Mesendoderm (in vitro differentiated cells): ENCODE measurements around the gene PBX4.

Experiments
- DNase-seq: peaks from one replicate; pipeline ENCODE4 v3.0.0; 2013
- H2AK5ac ChIP-seq: 2 replicates; pipeline ENCODE4 v1.6.1; 2013; ENCODE audit warnings: low read length, inconsistent platforms
- H2BK120ac ChIP-seq: 2 replicates; pipeline ENCODE4 v1.6.1; 2013; ENCODE audit warnings: low read depth, mild to moderate bottlenecking, low read length, moderate library complexity, mixed read lengths
- H2BK15ac ChIP-seq: replicated peaks from 2 replicates; pipeline ENCODE4 v1.6.1; 2013; ENCODE audit warnings: low read depth, mild to moderate bottlenecking, moderate library complexity
- H2BK5ac ChIP-seq: 2 replicates; pipeline ENCODE4 v1.6.1; 2013; ENCODE audit warnings: low read length, inconsistent platforms
- H3K18ac ChIP-seq: 2 replicates; pipeline ENCODE4 v1.6.1; 2013; ENCODE audit warnings: mild to moderate bottlenecking, low read length, mixed read lengths
- H3K23ac ChIP-seq: one replicate; pipeline ENCODE4 v1.6.1; 2013; ENCODE audit warnings: low read length
- H3K27ac ChIP-seq: 2 replicates; pipeline ENCODE4 v1.5.1; 2013; ENCODE audit warnings: low read depth, mild to moderate bottlenecking, inconsistent platforms, low read length, moderate library complexity
- H3K27me3 ChIP-seq: 2 replicates; pipeline ENCODE4 v1.6.1; 2013; ENCODE audit warnings: low read length, control low read depth, mild to moderate bottlenecking, inconsistent platforms; ENCODE audit not compliant: insufficient read depth, poor library complexity
- H3K36me3 ChIP-seq: 2 replicates; pipeline ENCODE4 v1.6.1; 2013; ENCODE audit warnings: low read length, inconsistent platforms; ENCODE audit not compliant: control insufficient read depth, insufficient read depth
- H3K4ac ChIP-seq: one replicate; pipeline ENCODE4 v1.6.1; 2013; ENCODE audit warnings: low read depth, mild to moderate bottlenecking, low read length, moderate library complexity
- H3K4me1 ChIP-seq: 2 replicates; pipeline ENCODE4 v1.6.1; 2013; ENCODE audit warnings: low read depth, low read length, inconsistent platforms; ENCODE audit not compliant: control insufficient read depth
- H3K4me2 ChIP-seq: 2 replicates; pipeline ENCODE4 v1.6.1; 2013; ENCODE audit warnings: low read length
- H3K4me3 ChIP-seq: 2 replicates; pipeline ENCODE4 v1.5.1; 2013; ENCODE audit warnings: mild to moderate bottlenecking, low read length
- H3K56ac ChIP-seq: one replicate; pipeline ENCODE4 v1.6.1; 2013; ENCODE audit warnings: low read length
- H3K79me1 ChIP-seq: 2 replicates; pipeline ENCODE4 v1.6.1; 2013; ENCODE audit warnings: low read length, inconsistent platforms
- H3K79me2 ChIP-seq: 2 replicates; pipeline ENCODE4 v1.6.1; 2013; ENCODE audit warnings: mild to moderate bottlenecking, low read length; ENCODE audit not compliant: control insufficient read depth, insufficient read depth
- H3K9ac ChIP-seq: 2 replicates; pipeline ENCODE4 v1.6.1; 2013; ENCODE audit warnings: low read length, inconsistent platforms
- H4K5ac ChIP-seq: one replicate; pipeline ENCODE4 v1.6.1; 2013; ENCODE audit warnings: low read length
- H4K8ac ChIP-seq: one replicate; pipeline ENCODE4 v1.6.1; 2013; ENCODE audit warnings: low read depth, mild to moderate bottlenecking, control low read depth, low read length, moderate library complexity
- WGBS: extraction: QIAGEN DNeasy Blood & Tissue Kit; methylation state at CpG from one replicate; pipeline ENCODE4 v1.1.7; 2013; ENCODE audit warnings: low lambda C conversion rate, missing lambda C conversion rate; ENCODE audit not compliant: insufficient coverage; ENCODE audit errors: extremely low coverage; 5-methylcytosine and 5-hydroxymethylcytosine counted together

Gene PBX4

DNA sequence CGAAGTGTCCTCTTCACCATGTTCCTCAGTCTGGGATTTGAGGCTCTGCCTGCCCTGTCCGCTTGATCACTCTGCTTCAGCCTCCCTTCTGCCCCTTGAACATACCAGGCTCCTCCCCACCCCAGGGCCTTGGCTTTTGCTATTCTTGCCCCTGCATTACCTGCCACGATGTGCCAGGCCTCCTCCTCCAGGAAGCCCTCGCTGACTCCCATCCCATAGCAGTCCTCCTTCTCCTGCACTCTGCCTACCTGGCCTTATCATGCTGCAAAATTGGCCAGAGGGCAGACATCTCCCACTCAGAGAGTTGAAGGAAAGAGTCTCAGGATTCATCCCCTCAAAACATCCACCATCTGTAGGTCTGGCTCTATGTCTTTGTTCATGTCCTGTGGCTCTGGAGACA lies 87.6 kb downstream of the PBX4 start:
- Histone ChIP-seq H2BK120ac (no peak overlapping the region), H3K4me3 (no peak overlapping the region), H3K56ac (no peak overlapping the region), H3K79me2 (no peaks in the 10 kb centered on the region), H3K27ac (no peak overlapping the region), H3K79me1 (no peaks in the 10 kb centered on the region), H3K18ac (no peak overlapping the region), H2BK15ac (no peak overlapping the region), H4K5ac (no peak overlapping the region), H3K23ac (no peak overlapping the region), H3K4me1 (no peaks in the 10 kb centered on the region), H3K36me3 (peaks cover 4% of the 10 kb centered on the region), H2BK5ac (no peak overlapping the region), H3K9ac (no peak overlapping the region), H3K4me2 (no peak overlapping the region), H4K8ac (no peak overlapping the region), H2AK5ac (no peak overlapping the region), H3K27me3 (no peaks in the 10 kb centered on the region), H3K4ac (no peak overlapping the region)
- no peak for DNase-seq
- no CpG with 5 or more reads among the region's 4 CpGs for WGBS

DNA sequence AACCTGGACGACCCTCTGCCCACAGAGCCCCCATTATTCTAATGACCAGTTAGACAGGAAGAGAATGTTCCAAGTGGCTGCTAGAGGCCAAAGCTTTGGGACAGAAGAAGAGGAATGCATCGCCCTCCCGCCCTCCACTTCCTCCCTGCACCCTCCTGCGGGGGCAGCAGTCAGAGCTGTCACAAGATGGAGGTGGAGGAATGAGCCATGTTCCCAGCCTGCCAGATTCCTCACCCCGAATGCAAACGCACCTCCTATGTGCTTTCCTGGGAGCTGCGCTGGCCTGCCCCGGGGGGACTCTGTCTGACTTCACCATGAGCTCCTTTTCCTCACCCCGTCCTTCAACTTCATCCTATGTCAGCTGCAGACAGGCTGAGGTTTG lies 88.1 kb downstream of the PBX4 start:
- Histone ChIP-seq H3K23ac (no peak overlapping the region), H2AK5ac (no peak overlapping the region), H3K4me3 (no peak overlapping the region), H3K27ac (no peak overlapping the region), H4K5ac (no peak overlapping the region), H3K4me2 (no peak overlapping the region), H3K27me3 (no peaks in the 10 kb centered on the region), H3K79me1 (no peaks in the 10 kb centered on the region), H3K4me1 (no peaks in the 10 kb centered on the region), H3K9ac (no peak overlapping the region), H4K8ac (no peak overlapping the region), H3K4ac (no peak overlapping the region), H2BK15ac (no peak overlapping the region), H3K79me2 (no peaks in the 10 kb centered on the region), H3K56ac (no peak overlapping the region), H3K36me3 (peaks cover 4% of the 10 kb centered on the region), H2BK5ac (no peak overlapping the region), H2BK120ac (no peak overlapping the region), H3K18ac (no peak overlapping the region)
- no CpG with 5 or more reads among the region's 9 CpGs for whole genome bisulfite sequencing
- DNase-seq, result peak; percentile 62

DNA sequence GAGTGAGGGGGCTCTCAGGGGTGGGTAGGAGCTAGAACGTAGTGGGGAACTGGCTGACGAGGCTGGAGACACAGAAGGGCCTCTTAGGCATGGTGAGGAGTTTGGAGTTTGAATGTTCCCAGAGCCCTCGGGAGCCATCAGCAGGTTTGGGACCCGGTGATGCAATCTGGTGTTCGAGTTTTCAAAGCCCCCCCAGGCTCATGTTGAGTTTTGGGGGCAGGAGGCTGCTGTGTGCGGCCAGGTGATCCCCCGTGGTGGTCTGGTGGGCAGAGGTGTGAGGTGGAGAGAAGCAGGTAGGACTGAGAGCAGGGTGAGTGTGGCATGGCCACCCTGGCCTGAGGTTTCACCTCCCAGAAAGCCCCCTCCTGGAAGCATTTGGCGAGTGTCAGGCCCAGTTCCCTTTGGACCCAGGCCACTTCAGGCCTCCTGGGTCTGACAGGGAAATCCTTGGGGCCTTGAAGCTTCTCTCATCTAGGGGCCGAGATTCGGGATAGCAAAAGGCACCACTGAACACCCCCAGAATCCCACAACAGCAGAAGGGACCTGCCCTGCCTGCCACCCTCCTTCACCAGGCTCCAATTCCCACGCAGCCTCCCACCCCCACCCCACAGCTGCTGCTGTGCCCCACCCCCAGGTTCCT lies 88.6 kb downstream of the PBX4 start:
- no peaks in the 10 kb centered on the region for H3K79me2 ChIP-seq
- H3K36me3 ChIP-seq, result peaks cover 4% of the 10 kb centered on the region
- H3K23ac ChIP-seq, result no peak overlapping the region
- H2BK5ac ChIP-seq, result no peak overlapping the region
- no peak overlapping the region for H3K4me3 ChIP-seq
- no peak for DNase-seq
- H4K8ac ChIP-seq, result no peak overlapping the region
- H3K4ac ChIP-seq, result no peak overlapping the region
- no peak overlapping the region for H4K5ac ChIP-seq
- H3K27me3 ChIP-seq, result no peaks in the 10 kb centered on the region
- H3K4me1 ChIP-seq, result no peaks in the 10 kb centered on the region
- WGBS, result no CpG with 5 or more reads among the region's 11 CpGs
- H3K79me1 ChIP-seq, result peaks cover 3% of the 10 kb centered on the region
- H3K56ac ChIP-seq, result peak overlapping the region; percentile 42
- no peak overlapping the region for H2BK15ac ChIP-seq
- no peak overlapping the region for H3K27ac ChIP-seq
- H3K18ac ChIP-seq, result no peak overlapping the region
- H2AK5ac ChIP-seq, result no peak overlapping the region
- H3K4me2 ChIP-seq, result no peak overlapping the region
- H2BK120ac ChIP-seq, result no peak overlapping the region
- no peak overlapping the region for H3K9ac ChIP-seq

DNA sequence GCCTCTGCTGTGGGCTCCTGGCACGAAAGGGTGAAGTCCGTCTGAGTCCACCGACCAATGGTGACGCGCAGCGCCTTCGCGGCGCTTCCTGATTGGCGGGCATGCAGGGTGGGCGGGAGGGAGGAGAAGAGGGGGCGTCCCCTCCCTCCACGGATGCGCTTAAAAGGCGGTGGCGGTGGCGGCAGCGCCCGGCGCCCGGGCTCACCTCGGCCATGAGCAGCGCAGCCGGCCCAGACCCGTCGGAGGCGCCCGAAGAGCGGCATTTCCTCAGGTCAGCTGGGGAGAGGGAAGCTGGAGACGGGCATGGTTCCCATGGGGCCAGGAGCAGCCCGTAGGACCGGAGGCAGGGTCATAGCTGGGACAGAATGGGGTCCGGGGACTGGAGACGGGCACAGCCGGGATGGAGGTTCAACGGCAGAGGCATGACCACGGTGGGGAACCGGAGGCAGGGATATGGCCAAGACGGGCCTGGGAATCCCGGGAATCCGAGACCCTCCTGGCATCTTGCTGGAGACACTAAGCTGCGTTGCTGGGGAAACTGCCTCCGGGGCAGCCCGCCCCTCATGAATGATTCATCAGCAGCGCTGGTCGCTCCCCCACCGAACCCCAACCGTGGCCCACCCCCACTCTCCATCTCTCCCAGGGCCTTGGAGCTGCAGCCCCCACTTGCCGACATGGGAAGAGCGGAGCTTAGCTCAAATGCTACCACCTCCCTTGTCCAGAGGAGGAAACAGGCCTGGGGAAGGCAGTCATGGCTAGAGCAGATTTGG lies 89.6 kb downstream of the PBX4 start, which contains the start of gene YJEFN3:
Gene YJEFN3 (plus strand): TSS at position 191 of the 770 bp plus-strand sequence. CDS start 22 bp downstream, at position 213.
- Histone ChIP-seq H2AK5ac (no peak within 1 kb of the TSS), H2BK120ac (no peak within 1 kb of the TSS), H3K9ac (no peak within 1 kb of the TSS), H2BK15ac (no peak within 1 kb of the TSS), H3K36me3 (peaks cover 4% of the 10 kb centered on the region), H3K4me1 (no peaks in the 10 kb centered on the region), H3K79me1 (peaks cover 7% of the 10 kb centered on the region), H3K23ac (no peak within 1 kb of the TSS), H3K27ac (no peak within 1 kb of the TSS), H3K27me3 (no peaks in the 10 kb centered on the region), H3K4ac (no peak within 1 kb of the TSS), H4K8ac (no peak within 1 kb of the TSS), H3K4me2 (no peak within 1 kb of the TSS), H3K79me2 (peaks cover 3% of the 10 kb centered on the region), H3K18ac (no peak within 1 kb of the TSS), H3K4me3 (no peak within 1 kb of the TSS), H4K5ac (no peak within 1 kb of the TSS), H3K56ac (no peak within 1 kb of the TSS), H2BK5ac (no peak within 1 kb of the TSS)
- no CpG with 5 or more reads among the region's 50 CpGs for WGBS
- no peak for DNase-seq

DNA sequence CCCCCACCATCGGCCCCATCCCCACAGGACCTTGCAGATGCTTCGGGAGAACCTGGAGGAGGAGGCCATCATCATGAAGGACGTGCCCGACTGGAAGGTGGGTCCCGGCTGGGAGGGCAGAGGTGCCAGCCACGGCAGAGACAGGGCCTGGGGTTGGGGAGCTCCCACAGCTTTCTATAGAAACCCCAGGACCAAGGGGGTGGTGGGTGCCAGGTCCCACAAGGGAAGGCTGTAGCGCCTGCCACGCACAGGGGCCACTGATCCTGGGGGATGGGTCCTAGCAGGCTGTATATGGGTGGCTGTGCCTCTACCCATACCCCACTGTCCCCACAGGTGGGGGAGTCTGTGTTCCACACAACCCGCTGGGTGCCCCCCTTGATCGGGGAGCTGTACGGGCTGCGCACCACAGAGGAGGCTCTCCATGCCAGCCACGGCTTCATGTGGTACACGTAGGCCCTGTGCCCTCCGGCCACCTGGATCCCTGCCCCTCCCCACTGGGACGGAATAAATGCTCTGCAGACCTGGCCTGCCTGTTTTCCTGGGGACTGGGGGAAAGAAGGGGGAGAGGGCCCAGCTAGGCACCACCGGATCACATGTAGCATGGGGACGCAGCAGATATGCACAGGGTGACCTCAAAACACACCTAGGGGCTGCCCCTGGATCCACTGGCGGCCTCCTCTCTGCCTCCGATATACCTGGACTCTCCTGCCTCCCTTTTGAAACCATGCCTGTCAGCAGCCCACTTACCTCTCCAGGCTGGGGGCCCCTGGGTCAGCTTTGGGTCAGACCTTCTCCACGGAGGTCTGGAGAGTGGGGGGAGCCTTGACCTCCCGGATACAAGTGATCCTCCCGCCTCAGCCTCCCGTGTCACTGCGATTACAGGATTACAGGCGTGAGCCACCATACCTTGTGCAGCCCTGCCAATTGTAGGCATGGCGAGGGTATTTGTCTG lies 90.5 kb downstream of the PBX4 start:
- Histone ChIP-seq H2BK5ac (no peak overlapping the region), H3K79me1 (peaks cover 7% of the 10 kb centered on the region), H4K8ac (no peak overlapping the region), H3K18ac (no peak overlapping the region), H3K79me2 (peaks cover 5% of the 10 kb centered on the region), H3K4me3 (no peak overlapping the region), H3K4me2 (no peak overlapping the region), H4K5ac (no peak overlapping the region), H3K36me3 (peaks cover 4% of the 10 kb centered on the region), H3K4ac (no peak overlapping the region), H3K27ac (no peak overlapping the region), H3K9ac (no peak overlapping the region), H3K23ac (no peak overlapping the region), H2AK5ac (no peak overlapping the region), H2BK120ac (no peak overlapping the region), H2BK15ac (no peak overlapping the region), H3K4me1 (no peaks in the 10 kb centered on the region), H3K27me3 (no peaks in the 10 kb centered on the region), H3K56ac (no peak overlapping the region)
- no peak for DNase-seq
- WGBS, result no CpG with 5 or more reads among the region's 27 CpGs
